Thyroid gland (tissue), 4 donors: ENCODE measurements around the gene ZNF79. TPM values are rescaled to one million over a fixed set of nuclear protein-coding genes. Genes with fewer than 3 reads are reported as not detected.

Experiments used
- DNase-seq, 2 donors: peaks; one replicate each; pipeline ENCODE4 v3.0.0-alpha.2; 2019
- H3K27ac ChIP-seq, 3 donors: fragments of 200-600 bp; sonication (generic); 1 replicate in 2 of 3; 2 replicates in 1 of 3; pipeline ENCODE4 v1.5.1; 2016 to 2019; ENCODE audit warnings: mild to moderate bottlenecking in 1 of 3, moderate library complexity in 1 of 3
- H3K27me3 ChIP-seq: fragments of 200-600 bp; sonication (generic); one replicate; pipeline ENCODE4 v1.5.1; 2019
- H3K36me3 ChIP-seq, 2 donors: fragments of 200-600 bp; sonication (generic); one replicate each; pipeline ENCODE4 v1.5.1; 2016 to 2019
- H3K4me1 ChIP-seq, 2 donors: fragments of 200-600 bp; sonication (generic); one replicate each; pipeline ENCODE4 v1.5.1; 2017 to 2019
- H3K4me3 ChIP-seq, 3 donors: fragments of 200-600 bp; sonication (generic); replicated peaks in 1 of 3; 1 replicate in 2 of 3; 2 replicates in 1 of 3; pipeline ENCODE4 v1.5.1; 2016; ENCODE audit warnings: mild to moderate bottlenecking in 1 of 3
- H3K9me3 ChIP-seq: fragments of 200-600 bp; sonication (generic); one replicate; pipeline ENCODE4 v1.5.1; 2017
- CTCF ChIP-seq, 6 experiments: fragments of 200-600 bp in 3 of 6; fragments of 450-650 bp in 3 of 6; sonication (generic) in 3 of 6; IDR thresholded peaks; one replicate each; pipeline ENCODE4 v1.5.1; 2016 to 2019; ENCODE audit warnings: antibody characterized with exemption in 6 of 6, mild to moderate bottlenecking in 2 of 6, inconsistent platforms in 1 of 6, moderate library complexity in 1 of 6
- POLR2A ChIP-seq, 2 donors: fragments of 450-650 bp; IDR thresholded peaks; one replicate each; pipeline ENCODE4 v1.6.1; 2017; ENCODE audit warnings: antibody characterized with exemption in 2 of 2, mild to moderate bottlenecking in 2 of 2, moderate library complexity in 1 of 2
- WGBS, 2 donors: methylation state at CpG; one replicate each; pipeline ENCODE4 v1.1.5; 2017; 5-methylcytosine and 5-hydroxymethylcytosine counted together
- intact Hi-C: fragments of 100-400 bp; cut with DNase I; formaldehyde crosslinking; loops from one replicate; pipeline ENCODE4 v1.15.1; 2023
- total RNA-seq, 4 donors: library from RNA; depleted of rRNA; stranded (reverse); fragments of >200 nt; gene quantifications; one replicate each; pipeline ENCODE4 v1.2.3, GENCODE V29; 2016

Gene ZNF79
- total RNA-seq, 4 donors from 2014 or later = 10.6 to 19.4 (median 15.9) TPM

DNA sequence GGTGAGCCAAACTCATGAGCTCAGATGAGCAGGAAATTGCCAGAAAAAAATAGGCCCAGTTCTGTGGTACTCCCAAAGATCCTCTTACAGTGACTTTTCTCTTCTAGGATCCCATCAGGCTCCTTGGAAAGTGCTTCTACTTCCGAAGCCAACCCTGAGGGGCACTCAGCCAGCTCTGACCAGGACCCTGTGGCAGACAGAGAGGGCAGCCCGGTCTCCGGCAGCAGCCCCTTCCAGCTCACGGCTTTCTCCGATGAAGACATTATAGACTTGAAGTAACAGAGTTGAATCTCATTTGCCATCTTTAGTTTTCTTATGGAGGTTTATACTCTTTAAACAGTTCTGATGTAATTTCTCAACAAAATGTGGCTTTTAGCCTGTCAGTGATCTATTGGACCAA, 31.2 kb upstream of the ZNF79 start:
- DNase-seq = no peak
- 93 to 97% methylated on average over 5 of the region's 5 CpGs for WGBS, 2 donors
- intact Hi-C loops = loop anchor here (10.0 kb wide), 1 partner anchor 148 kb away; no protein-coding TSS in a partner anchor

DNA sequence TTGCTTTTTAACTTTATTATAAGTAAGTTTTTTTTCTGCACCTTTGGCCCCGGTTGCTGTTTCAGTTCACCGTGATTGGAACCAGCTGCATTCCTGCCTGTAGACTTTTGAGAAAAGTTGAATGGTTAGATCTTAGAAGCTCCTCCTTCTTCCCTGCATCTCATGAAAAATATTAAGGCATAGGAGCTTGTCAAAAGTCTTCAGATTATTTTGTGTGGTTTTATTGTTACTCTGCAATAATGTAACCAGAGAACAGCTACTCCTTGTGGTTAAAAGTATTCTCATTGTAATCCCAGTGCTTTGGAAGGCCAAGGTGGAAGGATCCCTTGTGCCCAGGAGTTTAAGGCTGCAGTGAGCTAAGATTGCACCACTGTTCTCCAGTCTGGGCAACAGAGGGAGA, 30.5 kb upstream of the ZNF79 start:
- no peaks in the 10 kb centered on the region for H3K9me3 ChIP-seq
- TF ChIP-seq POLR2A (IDR thresholded peaks at IDR 0.05) (no peak), CTCF (IDR thresholded peaks at IDR 0.05) (no peak)
- H3K4me1 ChIP-seq = peaks cover 6 to 11% of the 10 kb centered on the region in 2 donors
- H3K27me3 ChIP-seq = no peaks in the 10 kb centered on the region
- WGBS, 2 donors = 70 to 72% methylated on average over 2 of the region's 2 CpGs
- no peak overlapping the region for H3K27ac ChIP-seq
- H3K4me3 ChIP-seq = no peak overlapping the region
- no peaks in the 10 kb centered on the region for H3K36me3 ChIP-seq
- intact Hi-C loops = loop anchor here (10.0 kb wide), 1 partner anchor 149 kb away; no protein-coding TSS in a partner anchor
- no peak for DNase-seq

More for the DNA sequence above, 31.2 kb upstream of the ZNF79 start:
- peaks cover under 1 to 5% of the 10 kb centered on the region in 2 donors for H3K4me1 ChIP-seq
- no peaks in the 10 kb centered on the region for H3K9me3 ChIP-seq
- TF ChIP-seq CTCF (IDR thresholded peaks at IDR 0.05) = no peak
- no peak for TF ChIP-seq POLR2A (IDR thresholded peaks at IDR 0.05)
- H3K27me3 ChIP-seq = no peaks in the 10 kb centered on the region
- H3K36me3 ChIP-seq = no peaks in the 10 kb centered on the region
- H3K27ac ChIP-seq = no peak overlapping the region
- no peak overlapping the region for H3K4me3 ChIP-seq

DNA sequence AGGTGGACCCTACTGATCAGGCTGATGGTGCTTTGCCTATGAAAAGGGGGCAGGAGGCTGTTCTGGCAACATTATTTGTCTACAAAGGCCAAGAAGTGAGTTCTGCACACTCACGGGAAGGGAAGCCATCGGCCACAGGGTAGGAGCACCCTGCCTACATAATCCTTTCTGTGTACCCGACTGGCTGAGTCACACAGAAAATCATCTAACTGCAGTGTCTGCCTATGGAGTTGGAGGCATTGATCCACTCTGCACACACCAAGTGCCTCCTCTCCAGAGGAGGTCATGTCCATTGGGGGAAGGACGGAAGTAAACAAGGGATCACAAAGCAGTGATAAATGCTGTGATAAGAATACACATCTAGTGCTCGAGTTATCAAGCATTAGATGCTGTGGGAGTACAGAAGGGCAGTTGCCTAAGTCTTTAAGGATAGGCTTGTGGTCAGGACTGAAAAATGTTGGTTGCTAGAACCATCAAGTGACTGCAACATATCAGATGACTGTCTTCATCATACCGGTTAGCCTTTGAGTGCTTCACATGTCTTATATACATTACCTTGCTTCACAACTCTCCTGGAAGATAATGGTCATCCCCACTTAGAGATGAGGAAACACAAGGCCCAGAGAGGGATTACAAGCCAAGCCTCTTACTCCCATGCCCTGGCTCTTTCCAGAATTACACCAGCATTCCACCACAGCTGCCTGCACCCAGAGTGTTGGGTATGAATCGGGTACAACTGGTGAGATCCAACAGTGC, 28.5 kb upstream of the ZNF79 start:
- H3K27ac ChIP-seq = no peak overlapping the region
- intact Hi-C loops = loop anchor here (5.0 to 10.0 kb wide), 3 partner anchors 83 to 173 kb away; no protein-coding TSS in a partner anchor
- peak overlapping the region in 1 of 3 donors; percentile 43 for H3K4me3 ChIP-seq
- 71 to 74% methylated on average over 7 of the region's 7 CpGs for WGBS, 2 donors
- no peaks in the 10 kb centered on the region for H3K27me3 ChIP-seq
- DNase-seq = no peak
- no peaks in the 10 kb centered on the region for H3K9me3 ChIP-seq
- no peaks in the 10 kb centered on the region for H3K36me3 ChIP-seq
- H3K4me1 ChIP-seq = peaks cover 6 to 14% of the 10 kb centered on the region in 2 donors
- TF ChIP-seq CTCF (IDR thresholded peaks at IDR 0.05) (no peak), POLR2A (IDR thresholded peaks at IDR 0.05) (no peak)

GRCh38 chr9:127396253-127396807, 27.9 kb upstream of the ZNF79 start:
- Histone ChIP-seq H3K4me1 (peaks cover 6 to 14% of the 10 kb centered on the region in 2 donors), H3K4me3 (peak overlapping the region; percentile 23 to 49 (median 43)), H3K36me3 (no peaks in the 10 kb centered on the region), H3K9me3 (no peaks in the 10 kb centered on the region), H3K27me3 (no peaks in the 10 kb centered on the region), H3K27ac (no peak overlapping the region)
- intact Hi-C loops = loop anchor here (5.0 to 10.0 kb wide), 3 partner anchors 84 to 174 kb away; no protein-coding TSS in a partner anchor
- TF ChIP-seq CTCF (IDR thresholded peaks at IDR 0.05) = no peak
- TF ChIP-seq POLR2A (IDR thresholded peaks at IDR 0.05) = no peak
- DNase-seq = no peak
- WGBS, 2 donors = 5 to 8% methylated on average over 12 to 15 of the region's 27 CpGs
